ENCODE results near the gene CADM1. TPM values are rescaled to one million over a fixed set of nuclear protein-coding genes. Genes with fewer than 3 reads are reported as not detected.

CADM1 gene
- total and polyA plus RNA-seq, 2 experiments from 2014 or later, result 48.4 to 54.3 TPM

DNA sequence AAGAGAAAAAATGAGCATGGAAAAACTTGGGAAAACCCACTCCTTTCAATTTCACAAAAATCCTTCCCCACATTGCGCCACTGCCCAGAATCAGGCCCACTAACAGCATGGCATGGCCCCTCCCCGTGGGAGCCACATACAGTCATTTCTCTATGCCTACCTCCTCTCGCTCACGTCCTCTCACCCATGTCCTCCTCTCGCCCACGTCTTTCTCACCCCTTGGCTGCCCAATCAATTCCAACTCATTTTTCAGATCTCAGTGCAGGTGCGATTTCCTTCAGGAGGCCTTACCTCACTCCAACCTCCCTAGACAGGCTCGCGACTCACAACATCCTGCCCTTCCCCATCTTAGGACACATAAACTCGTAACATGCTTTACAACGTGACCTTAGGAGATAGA is 229.2 kb downstream of the CADM1 start:
- H3K27ac ChIP-seq, result no peak overlapping the region
- peaks cover 5% of the 10 kb centered on the region for H3K4me1 ChIP-seq (ENCODE audit: insufficient read depth)
- no peaks in the 10 kb centered on the region for H3K36me3 ChIP-seq (replicated peaks; ENCODE audit: insufficient read depth, low read depth)
- no peaks in the 10 kb centered on the region for H3K27me3 ChIP-seq
- no peaks in the 10 kb centered on the region for H3K9me3 ChIP-seq (ENCODE audit: low read depth)
- H4K20me1 ChIP-seq (ENCODE audit: insufficient read depth, poor library complexity, severe bottlenecking), result no peaks in the 10 kb centered on the region
- WGBS (ENCODE audit: low lambda C conversion rate, missing lambda C conversion rate), result 93% methylated on average over 11 of the region's 11 CpGs
- H3K79me2 ChIP-seq, result no peaks in the 10 kb centered on the region
- H3K9me2 ChIP-seq (replicated peaks; ENCODE audit: insufficient read depth), result no peaks in the 10 kb centered on the region
- no peak overlapping the region for H2AFZ ChIP-seq
- H3K4me2 ChIP-seq, result no peak overlapping the region
- H3K4me3 ChIP-seq, result no peak overlapping the region
- TF ChIP-seq EZH2 (IDR thresholded peaks at IDR 0.05; ENCODE audit: borderline replicate concordance) (no peak), EZH2phosphoT487 (IDR thresholded peaks at IDR 0.05; ENCODE audit: low read depth, severe bottlenecking, unreplicated experiment) (no peak)
- TF ChIP-seq, protein P1, sequence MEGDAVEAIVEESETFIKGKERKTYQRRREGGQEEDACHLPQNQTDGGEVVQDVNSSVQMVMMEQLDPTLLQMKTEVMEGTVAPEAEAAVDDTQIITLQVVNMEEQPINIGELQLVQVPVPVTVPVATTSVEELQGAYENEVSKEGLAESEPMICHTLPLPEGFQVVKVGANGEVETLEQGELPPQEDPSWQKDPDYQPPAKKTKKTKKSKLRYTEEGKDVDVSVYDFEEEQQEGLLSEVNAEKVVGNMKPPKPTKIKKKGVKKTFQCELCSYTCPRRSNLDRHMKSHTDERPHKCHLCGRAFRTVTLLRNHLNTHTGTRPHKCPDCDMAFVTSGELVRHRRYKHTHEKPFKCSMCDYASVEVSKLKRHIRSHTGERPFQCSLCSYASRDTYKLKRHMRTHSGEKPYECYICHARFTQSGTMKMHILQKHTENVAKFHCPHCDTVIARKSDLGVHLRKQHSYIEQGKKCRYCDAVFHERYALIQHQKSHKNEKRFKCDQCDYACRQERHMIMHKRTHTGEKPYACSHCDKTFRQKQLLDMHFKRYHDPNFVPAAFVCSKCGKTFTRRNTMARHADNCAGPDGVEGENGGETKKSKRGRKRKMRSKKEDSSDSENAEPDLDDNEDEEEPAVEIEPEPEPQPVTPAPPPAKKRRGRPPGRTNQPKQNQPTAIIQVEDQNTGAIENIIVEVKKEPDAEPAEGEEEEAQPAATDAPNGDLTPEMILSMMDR (IDR thresholded peaks at IDR 0.05; ENCODE audit: poor library complexity), result no peak
- DNase-seq (ENCODE audit: low spot score), result no peak

DNA sequence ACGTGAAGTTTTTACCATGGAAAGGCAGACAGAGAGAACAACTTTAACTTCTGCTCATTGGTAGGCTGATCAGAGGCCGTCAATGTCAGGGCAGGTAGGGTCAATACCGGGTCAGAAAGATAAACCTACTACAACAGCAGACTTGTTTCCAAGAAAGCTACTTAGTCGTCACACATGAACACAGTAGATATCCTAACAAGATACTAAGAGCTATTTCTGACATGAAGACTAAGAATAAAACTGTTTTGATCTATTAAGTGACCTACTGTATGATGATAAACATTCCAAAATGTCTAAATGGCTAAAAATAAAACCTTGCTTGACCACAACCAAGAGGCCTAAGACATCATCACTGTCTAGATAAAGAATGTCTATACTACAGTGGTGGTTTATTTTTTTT is 231.3 kb downstream of the CADM1 start:
- Histone ChIP-seq H3K36me3 (replicated peaks; ENCODE audit: insufficient read depth, low read depth) (no peaks in the 10 kb centered on the region), H3K27me3 (no peaks in the 10 kb centered on the region), H3K4me3 (no peak overlapping the region), H4K20me1 (ENCODE audit: insufficient read depth, poor library complexity, severe bottlenecking) (no peaks in the 10 kb centered on the region), H3K9me3 (ENCODE audit: low read depth) (no peaks in the 10 kb centered on the region), H3K4me1 (ENCODE audit: insufficient read depth) (no peaks in the 10 kb centered on the region), H2AFZ (no peak overlapping the region), H3K27ac (no peak overlapping the region), H3K9me2 (replicated peaks; ENCODE audit: insufficient read depth) (no peaks in the 10 kb centered on the region), H3K4me2 (no peak overlapping the region), H3K79me2 (no peaks in the 10 kb centered on the region)
- no peak for DNase-seq (ENCODE audit: low spot score)
- TF ChIP-seq, protein P1 (IDR thresholded peaks at IDR 0.05; ENCODE audit: poor library complexity), result no peak
- TF ChIP-seq EZH2 (IDR thresholded peaks at IDR 0.05; ENCODE audit: borderline replicate concordance) (no peak), EZH2phosphoT487 (IDR thresholded peaks at IDR 0.05; ENCODE audit: low read depth, severe bottlenecking, unreplicated experiment) (no peak)
- WGBS (ENCODE audit: low lambda C conversion rate, missing lambda C conversion rate), result 76% methylated on average over 4 of the region's 4 CpGs

DNA sequence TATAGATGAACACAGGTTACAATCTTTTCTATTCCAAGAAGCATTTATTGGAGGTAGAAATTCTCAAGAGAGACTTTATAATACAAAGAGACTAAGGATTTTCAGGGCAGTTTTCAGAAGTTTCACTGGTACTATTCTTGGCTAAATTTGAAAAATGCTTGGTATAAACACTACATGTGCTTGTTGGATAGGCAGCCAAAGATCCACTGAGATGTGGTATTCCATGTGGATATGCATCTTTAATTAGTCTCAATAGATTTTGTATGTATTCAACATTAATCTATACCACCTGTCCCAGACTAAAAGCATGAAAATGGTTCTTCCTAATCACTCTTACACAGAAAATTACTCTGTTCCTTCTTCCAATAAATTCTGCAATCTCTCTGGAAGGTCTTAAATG is 232.6 kb downstream of the CADM1 start:
- no peak overlapping the region for H3K4me2 ChIP-seq
- no peak overlapping the region for H3K27ac ChIP-seq
- no peaks in the 10 kb centered on the region for H4K20me1 ChIP-seq (ENCODE audit: insufficient read depth, poor library complexity, severe bottlenecking)
- H3K79me2 ChIP-seq, result no peaks in the 10 kb centered on the region
- no peaks in the 10 kb centered on the region for H3K36me3 ChIP-seq (replicated peaks; ENCODE audit: insufficient read depth, low read depth)
- no peak overlapping the region for H3K4me3 ChIP-seq
- H3K27me3 ChIP-seq, result no peaks in the 10 kb centered on the region
- no peaks in the 10 kb centered on the region for H3K9me2 ChIP-seq (replicated peaks; ENCODE audit: insufficient read depth)
- H3K9me3 ChIP-seq (ENCODE audit: low read depth), result no peaks in the 10 kb centered on the region
- TF ChIP-seq EZH2phosphoT487 (IDR thresholded peaks at IDR 0.05; ENCODE audit: low read depth, severe bottlenecking, unreplicated experiment) (no peak), EZH2 (IDR thresholded peaks at IDR 0.05; ENCODE audit: borderline replicate concordance) (no peak)
- TF ChIP-seq, protein P1 (IDR thresholded peaks at IDR 0.05; ENCODE audit: poor library complexity), result no peak
- no peaks in the 10 kb centered on the region for H3K4me1 ChIP-seq (ENCODE audit: insufficient read depth)
- no peak overlapping the region for H2AFZ ChIP-seq
- no peak for DNase-seq (ENCODE audit: low spot score)
